ENCODE results near the gene UTP4.

Gene UTP4

GRCh38 chr16:69188236-69188549, 55.7 kb downstream of the UTP4 start:
- no peak overlapping the region for H3K27ac ChIP-seq (ENCODE audit: low read depth, low read length)
- H3K4me3 ChIP-seq (ENCODE audit: low read depth in 1 of 2, low read length in 2 of 2), result peak overlapping the region; percentile 88
- no peaks in the 10 kb centered on the region for H3K36me3 ChIP-seq (ENCODE audit: control insufficient read depth in 1 of 2, insufficient read depth in 2 of 2, low read length in 2 of 2)
- no peaks in the 10 kb centered on the region for H3K27me3 ChIP-seq (ENCODE audit: control insufficient read depth in 1 of 2, insufficient read depth in 2 of 2, low read length in 2 of 2)
- peaks cover 13 to 23% of the 10 kb centered on the region in 2 donors for H3K4me1 ChIP-seq (ENCODE audit: control insufficient read depth in 1 of 2, insufficient read depth in 2 of 2, low read length in 2 of 2)
- no peaks in the 10 kb centered on the region for H3K9me3 ChIP-seq (ENCODE audit: control insufficient read depth in 1 of 2, low read length in 2 of 2)
- peak overlapping the region; percentile 29 to 63 for H3K9ac ChIP-seq (ENCODE audit: low read depth in 1 of 2, low read length in 2 of 2)

DNA sequence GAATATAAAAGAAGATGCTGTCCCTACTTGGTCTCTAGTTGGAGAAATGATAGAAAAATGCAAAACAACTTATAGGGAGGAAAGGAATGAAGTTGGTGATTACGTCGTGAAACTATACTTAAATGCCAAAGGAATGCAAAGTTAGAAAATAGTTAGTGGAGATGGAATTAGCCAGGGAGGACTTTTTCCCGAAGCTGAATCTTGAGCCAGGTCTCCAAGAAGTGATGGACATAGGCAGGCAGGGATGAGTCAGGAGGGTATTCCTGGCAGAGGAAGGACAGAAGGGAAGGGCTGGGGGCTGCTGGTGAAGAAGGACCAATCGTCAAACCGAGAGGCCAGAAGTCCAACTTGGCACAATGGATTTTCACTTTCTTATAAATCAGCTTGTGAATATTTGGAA, 56.3 kb downstream of the UTP4 start:
- H3K9ac ChIP-seq (ENCODE audit: low read depth in 1 of 2, low read length in 2 of 2), result peak overlapping the region in 1 of 2 donors; percentile 63
- H3K9me3 ChIP-seq (ENCODE audit: control insufficient read depth in 1 of 2, low read length in 2 of 2), result no peaks in the 10 kb centered on the region
- H3K27ac ChIP-seq (ENCODE audit: low read depth, low read length), result no peak overlapping the region
- peaks cover 13 to 23% of the 10 kb centered on the region in 2 donors for H3K4me1 ChIP-seq (ENCODE audit: control insufficient read depth in 1 of 2, insufficient read depth in 2 of 2, low read length in 2 of 2)
- no peaks in the 10 kb centered on the region for H3K36me3 ChIP-seq (ENCODE audit: control insufficient read depth in 1 of 2, insufficient read depth in 2 of 2, low read length in 2 of 2)
- peak overlapping the region; percentile 88 for H3K4me3 ChIP-seq (ENCODE audit: low read depth in 1 of 2, low read length in 2 of 2)
- no peaks in the 10 kb centered on the region for H3K27me3 ChIP-seq (ENCODE audit: control insufficient read depth in 1 of 2, insufficient read depth in 2 of 2, low read length in 2 of 2)

- Histone ChIP-seq H3K9ac (ENCODE audit: low read depth in 1 of 2, low read length in 2 of 2) (no peak overlapping the region), H3K27ac (ENCODE audit: low read depth, low read length) (no peak overlapping the region), H3K4me3 (ENCODE audit: low read depth in 1 of 2, low read length in 2 of 2) (no peak overlapping the region)
Observed at GRCh38 chr16:69190046-69190588, 57.7 kb downstream of the UTP4 start.

GRCh38 chr16:69190598-69190997, 58.1 kb downstream of the UTP4 start:
- Histone ChIP-seq H3K27ac (ENCODE audit: low read depth, low read length) (no peak overlapping the region), H3K4me1 (ENCODE audit: control insufficient read depth in 1 of 2, insufficient read depth in 2 of 2, low read length in 2 of 2) (peaks cover 13 to 23% of the 10 kb centered on the region in 2 donors), H3K9ac (ENCODE audit: low read depth in 1 of 2, low read length in 2 of 2) (no peak overlapping the region), H3K36me3 (ENCODE audit: control insufficient read depth in 1 of 2, insufficient read depth in 2 of 2, low read length in 2 of 2) (no peaks in the 10 kb centered on the region), H3K27me3 (ENCODE audit: control insufficient read depth in 1 of 2, insufficient read depth in 2 of 2, low read length in 2 of 2) (no peaks in the 10 kb centered on the region), H3K4me3 (ENCODE audit: low read depth in 1 of 2, low read length in 2 of 2) (no peak overlapping the region), H3K9me3 (ENCODE audit: control insufficient read depth in 1 of 2, low read length in 2 of 2) (no peaks in the 10 kb centered on the region)

More at GRCh38 chr16:69190046-69190588, 57.7 kb downstream of the UTP4 start:
- H3K9me3 ChIP-seq (ENCODE audit: control insufficient read depth in 1 of 2, low read length in 2 of 2), result no peaks in the 10 kb centered on the region
- H3K36me3 ChIP-seq (ENCODE audit: control insufficient read depth in 1 of 2, insufficient read depth in 2 of 2, low read length in 2 of 2), result no peaks in the 10 kb centered on the region
- peaks cover 13 to 23% of the 10 kb centered on the region in 2 donors for H3K4me1 ChIP-seq (ENCODE audit: control insufficient read depth in 1 of 2, insufficient read depth in 2 of 2, low read length in 2 of 2)
- no peaks in the 10 kb centered on the region for H3K27me3 ChIP-seq (ENCODE audit: control insufficient read depth in 1 of 2, insufficient read depth in 2 of 2, low read length in 2 of 2)

DNA sequence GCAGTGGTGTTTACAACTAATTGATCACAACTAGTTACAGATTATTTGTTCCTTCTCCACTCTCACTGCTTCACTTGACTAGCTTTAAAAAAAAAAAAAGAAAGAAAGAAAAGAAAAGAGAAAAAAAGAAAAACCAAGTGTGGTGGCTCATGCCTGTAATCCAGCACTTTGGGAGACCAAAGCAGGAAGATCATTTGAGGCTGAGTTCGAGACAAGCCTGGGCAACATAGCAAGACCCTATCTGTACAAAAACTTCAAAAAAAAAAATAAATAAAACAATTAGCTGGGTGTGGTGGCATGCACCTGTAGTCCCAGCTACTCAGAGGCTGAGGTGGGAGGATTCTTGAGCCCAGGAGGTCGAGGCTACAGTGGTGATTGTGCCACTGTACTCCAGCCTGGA, 58.7 kb downstream of the UTP4 start:
- no peak overlapping the region for H3K9ac ChIP-seq (ENCODE audit: low read depth in 1 of 2, low read length in 2 of 2)
- no peak overlapping the region for H3K4me3 ChIP-seq (ENCODE audit: low read depth in 1 of 2, low read length in 2 of 2)
- no peaks in the 10 kb centered on the region for H3K36me3 ChIP-seq (ENCODE audit: control insufficient read depth in 1 of 2, insufficient read depth in 2 of 2, low read length in 2 of 2)
- H3K27ac ChIP-seq (ENCODE audit: low read depth, low read length), result no peak overlapping the region
- peaks cover 13 to 21% of the 10 kb centered on the region in 2 donors for H3K4me1 ChIP-seq (ENCODE audit: control insufficient read depth in 1 of 2, insufficient read depth in 2 of 2, low read length in 2 of 2)
- no peaks in the 10 kb centered on the region for H3K9me3 ChIP-seq (ENCODE audit: control insufficient read depth in 1 of 2, low read length in 2 of 2)
- no peaks in the 10 kb centered on the region for H3K27me3 ChIP-seq (ENCODE audit: control insufficient read depth in 1 of 2, insufficient read depth in 2 of 2, low read length in 2 of 2)

GRCh38 chr16:69193855-69194254, 61.4 kb downstream of the UTP4 start:
- Histone ChIP-seq H3K9me3 (ENCODE audit: control insufficient read depth in 1 of 2, low read length in 2 of 2) (no peaks in the 10 kb centered on the region), H3K4me1 (ENCODE audit: control insufficient read depth in 1 of 2, insufficient read depth in 2 of 2, low read length in 2 of 2) (peaks cover 6 to 8% of the 10 kb centered on the region in 2 donors), H3K27ac (ENCODE audit: low read depth, low read length) (no peak overlapping the region), H3K4me3 (ENCODE audit: low read depth in 1 of 2, low read length in 2 of 2) (no peak overlapping the region), H3K9ac (ENCODE audit: low read depth in 1 of 2, low read length in 2 of 2) (no peak overlapping the region), H3K36me3 (ENCODE audit: control insufficient read depth in 1 of 2, insufficient read depth in 2 of 2, low read length in 2 of 2) (no peaks in the 10 kb centered on the region), H3K27me3 (ENCODE audit: control insufficient read depth in 1 of 2, insufficient read depth in 2 of 2, low read length in 2 of 2) (no peaks in the 10 kb centered on the region)

GRCh38 chr16:69194488-69194887, 62.0 kb downstream of the UTP4 start:
- H3K27me3 ChIP-seq (ENCODE audit: control insufficient read depth in 1 of 2, insufficient read depth in 2 of 2, low read length in 2 of 2), result no peaks in the 10 kb centered on the region
- H3K4me1 ChIP-seq (ENCODE audit: control insufficient read depth in 1 of 2, insufficient read depth in 2 of 2, low read length in 2 of 2), result peaks cover 5 to 6% of the 10 kb centered on the region in 2 donors
- no peak overlapping the region for H3K27ac ChIP-seq (ENCODE audit: low read depth, low read length)
- H3K9ac ChIP-seq (ENCODE audit: low read depth in 1 of 2, low read length in 2 of 2), result no peak overlapping the region
- H3K9me3 ChIP-seq (ENCODE audit: control insufficient read depth in 1 of 2, low read length in 2 of 2), result no peaks in the 10 kb centered on the region
- H3K36me3 ChIP-seq (ENCODE audit: control insufficient read depth in 1 of 2, insufficient read depth in 2 of 2, low read length in 2 of 2), result no peaks in the 10 kb centered on the region
- H3K4me3 ChIP-seq (ENCODE audit: low read depth in 1 of 2, low read length in 2 of 2), result no peak overlapping the region

DNA sequence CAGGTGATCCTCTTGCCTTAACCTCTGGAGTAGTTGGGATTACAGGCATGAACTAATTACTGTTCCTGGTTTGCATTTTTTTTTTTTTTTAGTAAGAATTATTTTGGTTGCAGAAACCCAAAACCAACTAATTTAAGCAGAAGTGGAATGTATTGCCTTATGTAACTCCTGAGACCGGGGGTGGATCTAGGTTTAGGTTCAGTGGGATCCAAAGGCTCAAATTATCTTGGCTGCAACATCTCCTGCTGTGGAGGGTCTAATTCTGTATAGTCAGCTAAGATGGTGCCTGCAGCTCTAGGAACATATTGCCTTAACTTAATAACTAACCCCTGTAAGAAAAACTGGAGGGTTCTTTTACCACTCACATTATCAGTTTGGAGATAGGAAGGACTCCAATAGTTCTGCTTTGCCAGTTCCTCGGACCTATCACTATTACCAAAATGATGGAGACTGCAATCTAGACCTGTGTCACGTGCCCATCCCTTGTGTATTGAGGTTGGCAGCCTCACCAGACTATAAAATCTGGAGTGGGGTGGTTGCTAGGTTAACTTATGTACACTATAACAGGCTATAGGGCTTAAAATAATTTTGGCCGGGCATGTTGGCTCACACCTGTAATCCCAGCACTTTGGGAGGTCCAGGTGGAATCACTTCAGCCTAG, 63.0 kb downstream of the UTP4 start:
- Histone ChIP-seq H3K4me1 (ENCODE audit: control insufficient read depth in 1 of 2, insufficient read depth in 2 of 2, low read length in 2 of 2) (peaks cover 0 to 4% of the 10 kb centered on the region in 2 donors), H3K36me3 (ENCODE audit: control insufficient read depth in 1 of 2, insufficient read depth in 2 of 2, low read length in 2 of 2) (no peaks in the 10 kb centered on the region), H3K27me3 (ENCODE audit: control insufficient read depth in 1 of 2, insufficient read depth in 2 of 2, low read length in 2 of 2) (no peaks in the 10 kb centered on the region), H3K27ac (ENCODE audit: low read depth, low read length) (no peak overlapping the region), H3K4me3 (ENCODE audit: low read depth in 1 of 2, low read length in 2 of 2) (no peak overlapping the region), H3K9me3 (ENCODE audit: control insufficient read depth in 1 of 2, low read length in 2 of 2) (no peaks in the 10 kb centered on the region), H3K9ac (ENCODE audit: low read depth in 1 of 2, low read length in 2 of 2) (no peak overlapping the region)

GRCh38 chr16:69197573-69197972, 65.1 kb downstream of the UTP4 start:
- Histone ChIP-seq H3K9me3 (ENCODE audit: control insufficient read depth in 1 of 2, low read length in 2 of 2) (no peaks in the 10 kb centered on the region), H3K4me1 (ENCODE audit: control insufficient read depth in 1 of 2, insufficient read depth in 2 of 2, low read length in 2 of 2) (no peaks in the 10 kb centered on the region), H3K4me3 (ENCODE audit: low read depth in 1 of 2, low read length in 2 of 2) (no peak overlapping the region), H3K27me3 (ENCODE audit: control insufficient read depth in 1 of 2, insufficient read depth in 2 of 2, low read length in 2 of 2) (no peaks in the 10 kb centered on the region), H3K36me3 (ENCODE audit: control insufficient read depth in 1 of 2, insufficient read depth in 2 of 2, low read length in 2 of 2) (no peaks in the 10 kb centered on the region), H3K9ac (ENCODE audit: low read depth in 1 of 2, low read length in 2 of 2) (no peak overlapping the region), H3K27ac (ENCODE audit: low read depth, low read length) (no peak overlapping the region)

- H3K9me3 ChIP-seq (ENCODE audit: control insufficient read depth in 1 of 2, low read length in 2 of 2), result no peaks in the 10 kb centered on the region
- H3K9ac ChIP-seq (ENCODE audit: low read depth in 1 of 2, low read length in 2 of 2), result no peak overlapping the region
- peaks cover 0 to 2% of the 10 kb centered on the region in 2 donors for H3K4me1 ChIP-seq (ENCODE audit: control insufficient read depth in 1 of 2, insufficient read depth in 2 of 2, low read length in 2 of 2)
- no peaks in the 10 kb centered on the region for H3K36me3 ChIP-seq (ENCODE audit: control insufficient read depth in 1 of 2, insufficient read depth in 2 of 2, low read length in 2 of 2)
- no peak overlapping the region for H3K4me3 ChIP-seq (ENCODE audit: low read depth in 1 of 2, low read length in 2 of 2)
- H3K27ac ChIP-seq (ENCODE audit: low read depth, low read length), result no peak overlapping the region
- no peaks in the 10 kb centered on the region for H3K27me3 ChIP-seq (ENCODE audit: control insufficient read depth in 1 of 2, insufficient read depth in 2 of 2, low read length in 2 of 2)
Observed at GRCh38 chr16:69199382-69199781, 66.9 kb downstream of the UTP4 start.

Data from duodenal mucosa (tissue), 2 donors.